H1 (cell line): ENCODE results near the gene WDR90. TPM values are rescaled to one million over a fixed set of nuclear protein-coding genes. Genes with fewer than 3 reads are reported as not detected.

Experiments used
- CTCF ChIA-PET: fragments of 300-600 bp; sonication (Branson Sonifier 250); formaldehyde crosslinking; loops from one replicate; lab custom pipeline; 2021; ENCODE audit not compliant: partially characterized antibody; lab: Charles Lee
- POLR2A ChIA-PET: fragments of 300-600 bp; sonication (Branson Sonifier 250); formaldehyde crosslinking; loops from one replicate; lab custom pipeline; 2021; ENCODE audit warnings: inconsistent platforms; ENCODE audit not compliant: partially characterized antibody; lab: Charles Lee
- DNase-seq, 2 experiments: peaks; one replicate each; pipeline versions ENCODE4 v3.0.0 to v3.0.0-alpha.2; 2010 to 2022; ENCODE audit warnings: low spot score in 2 of 2, low read depth in 1 of 2, mixed read lengths in 1 of 2
- FAIRE-seq: peaks from 2 replicates; lab custom pipeline; 2011; peaks lifted over from hg19 to GRCh38; lab: Jason Lieb, UNC
- H2AFZ ChIP-seq: 2 replicates; pipeline ENCODE4 v1.8.1; 2012; ENCODE audit warnings: low read length, inconsistent platforms
- H2AK5ac ChIP-seq: 2 replicates; pipeline ENCODE4 v1.6.1; 2013; ENCODE audit warnings: low read depth, low read length
- H2BK120ac ChIP-seq: replicated peaks from 2 replicates; pipeline ENCODE3; 2013; ENCODE audit warnings: low read depth, low read length, inconsistent platforms
- H2BK12ac ChIP-seq: 2 replicates; pipeline ENCODE4 v1.6.1; 2013; ENCODE audit warnings: low read depth, low read length
- H2BK15ac ChIP-seq: 2 replicates; pipeline ENCODE4 v1.6.1; 2013; ENCODE audit warnings: low read length
- H2BK20ac ChIP-seq: 2 replicates; pipeline ENCODE4 v1.6.1; 2013; ENCODE audit warnings: low read length
- H2BK5ac ChIP-seq: 2 replicates; pipeline ENCODE4 v1.6.1; 2013; ENCODE audit warnings: low read depth, low read length
- H3K14ac ChIP-seq: 2 replicates; pipeline ENCODE4 v1.6.1; 2013; ENCODE audit warnings: inconsistent platforms; ENCODE audit not compliant: insufficient read length
- H3K18ac ChIP-seq: 2 replicates; pipeline ENCODE4 v1.6.1; 2013; ENCODE audit warnings: low read length; ENCODE audit errors: extremely low read depth
- H3K23ac ChIP-seq: 2 replicates; pipeline ENCODE4 v1.6.1; 2013; ENCODE audit warnings: inconsistent platforms; ENCODE audit not compliant: insufficient read length
- H3K23me2 ChIP-seq: 2 replicates; pipeline ENCODE4 v1.6.1; 2013; ENCODE audit warnings: low read depth, low read length
- H3K27ac ChIP-seq: 2 replicates; pipeline ENCODE4 v1.6.1; 2011; ENCODE audit warnings: low read depth, low read length, inconsistent platforms
- H3K27me3 ChIP-seq, 4 experiments: replicated peaks in 1 of 4; 1 replicate in 1 of 4; 2 replicates in 3 of 4; pipeline versions ENCODE4 v1.6.1 to v1.8.1; 2011 to 2013; ENCODE audit warnings: low read length in 3 of 4, mild to moderate bottlenecking in 3 of 4, inconsistent platforms in 2 of 4, mixed read lengths in 2 of 4, moderate library complexity in 1 of 4; ENCODE audit not compliant: control insufficient read depth in 3 of 4, insufficient read depth in 3 of 4; ENCODE audit errors: extremely low read depth in 1 of 4
- H3K36me3 ChIP-seq, 4 experiments: 2 replicates each; pipeline versions ENCODE4 v1.6.1 to v1.8.1; 2011 to 2013; ENCODE audit warnings: mild to moderate bottlenecking in 4 of 4, low read length in 3 of 4, moderate library complexity in 2 of 4, control low read depth in 1 of 4, inconsistent platforms in 1 of 4; ENCODE audit not compliant: insufficient read depth in 4 of 4, control insufficient read depth in 2 of 4
- H3K4ac ChIP-seq: replicated peaks from 2 replicates; pipeline ENCODE3; 2013; ENCODE audit warnings: low read length, low read depth, mixed read lengths, inconsistent platforms; ENCODE audit not compliant: insufficient read length
- H3K4me1 ChIP-seq, 4 experiments: replicated peaks in 1 of 4; 1 replicate in 1 of 4; 2 replicates in 3 of 4; pipeline versions ENCODE4 v1.6.1 to v1.8.1; 2011 to 2013; ENCODE audit warnings: low read length in 3 of 4, inconsistent platforms in 2 of 4, mixed read lengths in 1 of 4; ENCODE audit not compliant: insufficient read depth in 4 of 4, control insufficient read depth in 3 of 4
- H3K4me2 ChIP-seq, 2 experiments: 2 replicates each; pipeline versions ENCODE4 v1.6.1 to v1.8.1; 2011 to 2013; ENCODE audit warnings: low read depth in 2 of 2, low read length in 2 of 2, control low read depth in 1 of 2, inconsistent platforms in 1 of 2, mild to moderate bottlenecking in 1 of 2; ENCODE audit not compliant: insufficient read depth in 1 of 2
- H3K4me3 ChIP-seq, 4 experiments: fragments of 200-600, 300-600 bp in 1 of 4; sonication (generic), shearing (Covaris generic), sonication (Bioruptor Twin) in 1 of 4; 2 replicates each; pipeline versions ENCODE4 v1.5.1 to v1.8.1; 2011 to 2016; ENCODE audit warnings: low read length in 4 of 4, low read depth in 3 of 4, control low read depth in 2 of 4, inconsistent platforms in 2 of 4, mild to moderate bottlenecking in 2 of 4, mixed read lengths in 1 of 4, moderate library complexity in 1 of 4; ENCODE audit not compliant: insufficient read depth in 2 of 4; ENCODE audit errors: extremely low read depth in 1 of 4
- H3K56ac ChIP-seq: replicated peaks from 2 replicates; pipeline ENCODE3; 2013; ENCODE audit warnings: low read depth, mild to moderate bottlenecking, mixed read lengths, low read length, inconsistent platforms; ENCODE audit not compliant: insufficient read length
- H3K79me1 ChIP-seq: 2 replicates; pipeline ENCODE4 v1.6.1; 2013; ENCODE audit warnings: low read depth, low read length, control low read depth
- H3K79me2 ChIP-seq, 2 experiments: 2 replicates each; pipeline versions ENCODE4 v1.6.1 to v1.8.1; 2012 to 2013; ENCODE audit warnings: low read length in 2 of 2, mild to moderate bottlenecking in 2 of 2, inconsistent platforms in 1 of 2; ENCODE audit not compliant: insufficient read depth in 2 of 2, control insufficient read depth in 1 of 2
- H3K9ac ChIP-seq, 4 experiments: replicated peaks in 1 of 4; 1 replicate in 1 of 4; 2 replicates in 3 of 4; pipeline versions ENCODE4 v1.6.1 to v1.8.1; 2011 to 2013; ENCODE audit warnings: low read depth in 3 of 4, low read length in 3 of 4, control low read depth in 2 of 4, mild to moderate bottlenecking in 2 of 4, moderate library complexity in 2 of 4, inconsistent platforms in 1 of 4; ENCODE audit errors: extremely low read depth in 1 of 4
- H3K9me3 ChIP-seq, 2 experiments: 2 replicates each; pipeline versions ENCODE4 v1.6.1 to v1.8.1; 2012 to 2013; ENCODE audit warnings: mild to moderate bottlenecking in 2 of 2, moderate library complexity in 2 of 2, control low read depth in 1 of 2, inconsistent platforms in 1 of 2, low read depth in 1 of 2, low read length in 1 of 2, mixed read lengths in 1 of 2; ENCODE audit not compliant: insufficient read depth in 2 of 2
- H4K20me1 ChIP-seq, 2 experiments: replicated peaks in 1 of 2; 2 replicates each; pipeline versions ENCODE3 to v1.8.1; 2011 to 2013; ENCODE audit warnings: inconsistent platforms in 2 of 2, low read length in 2 of 2, mild to moderate bottlenecking in 1 of 2; ENCODE audit not compliant: insufficient read depth in 2 of 2, control insufficient read depth in 1 of 2
- H4K5ac ChIP-seq: 2 replicates; pipeline ENCODE4 v1.6.1; 2013; ENCODE audit warnings: low read length, low read depth, mixed read lengths, inconsistent platforms; ENCODE audit not compliant: insufficient read length
- H4K8ac ChIP-seq: 2 replicates; pipeline ENCODE4 v1.8.0; 2013; ENCODE audit warnings: mild to moderate bottlenecking, moderate library complexity, low read length, inconsistent platforms; ENCODE audit not compliant: insufficient read depth; ENCODE audit errors: extremely low read depth
- H4K91ac ChIP-seq: replicated peaks from 2 replicates; pipeline ENCODE3; 2013; ENCODE audit warnings: low read length, mixed read lengths, inconsistent platforms; ENCODE audit not compliant: insufficient read length
- ASH2L ChIP-seq: fragments of 200-600, 300-600 bp; sonication (generic); IDR thresholded peaks from one replicate; pipeline ENCODE4 v1.7.1; 2017; ENCODE audit warnings: low read length
- BCL11A ChIP-seq, 2 experiments: IDR thresholded peaks; one replicate each; pipeline ENCODE4 v1.6.1; 2011; ENCODE audit warnings: low read depth in 2 of 2, low read length in 2 of 2, mild to moderate bottlenecking in 2 of 2
- CBX8 ChIP-seq: fragments of 300-800, 300-1000 bp; sonication (generic); IDR thresholded peaks from 2 replicates; pipeline ENCODE4 v1.7.1; 2016; ENCODE audit warnings: low read depth, low read length, borderline replicate concordance
- EZH2 ChIP-seq: fragments of 200-600 bp; sonication (generic); IDR thresholded peaks from 2 replicates; pipeline ENCODE4 v1.7.1; 2012; ENCODE audit warnings: low read depth, mild to moderate bottlenecking, moderate library complexity, low read length, inconsistent platforms; ENCODE audit not compliant: severe bottlenecking
- FOSL1 ChIP-seq: IDR thresholded peaks from 2 replicates; pipeline ENCODE4 v1.6.1; 2011; ENCODE audit warnings: mild to moderate bottlenecking, low read depth, low read length, moderate library complexity; ENCODE audit not compliant: insufficient read depth
- JUND ChIP-seq: IDR thresholded peaks from 2 replicates; pipeline ENCODE4 v1.6.1; 2011; ENCODE audit warnings: mild to moderate bottlenecking, improper control_type of control experiment, low read length
- POLR2A ChIP-seq, 2 experiments: IDR thresholded peaks; 1 replicate in 1 of 2; 2 replicates in 1 of 2; pipeline ENCODE4 v1.6.1; 2011; ENCODE audit warnings: low read depth in 2 of 2, low read length in 2 of 2, mild to moderate bottlenecking in 2 of 2; ENCODE audit errors: control extremely low read depth in 1 of 2
- RBBP5 ChIP-seq: IDR thresholded peaks from 2 replicates; pipeline ENCODE4 v1.7.1; 2012; ENCODE audit warnings: low read depth, mild to moderate bottlenecking, inconsistent platforms, low read length, moderate library complexity, borderline replicate concordance
- RNF2 ChIP-seq: fragments of 200-900, 300-1000 bp; sonication (generic); IDR thresholded peaks from 2 replicates; pipeline ENCODE4 v1.7.1; 2016; ENCODE audit warnings: borderline replicate concordance, low read depth, mild to moderate bottlenecking, antibody characterized with exemption, low read length; ENCODE audit not compliant: poor library complexity, severe bottlenecking; ENCODE audit errors: missing control alignments
- RXRA ChIP-seq: IDR thresholded peaks from 2 replicates; pipeline ENCODE4 v1.6.1; 2011; ENCODE audit warnings: low read depth, mild to moderate bottlenecking, low read length, moderate library complexity; ENCODE audit not compliant: insufficient read depth
- SIRT6 ChIP-seq: IDR thresholded peaks from one replicate; pipeline ENCODE4 v1.7.1; 2012; ENCODE audit warnings: low read length, inconsistent platforms
- SRF ChIP-seq: IDR thresholded peaks from 2 replicates; pipeline ENCODE4 v1.6.1; 2011; ENCODE audit warnings: mild to moderate bottlenecking, low read depth, low read length, moderate library complexity
- SUZ12 ChIP-seq: fragments of 200-600 bp; sonication (generic); IDR thresholded peaks from 2 replicates; pipeline ENCODE4 v1.6.1; 2012; ENCODE audit warnings: mild to moderate bottlenecking, inconsistent platforms, low read length, moderate library complexity, mixed read lengths
- YY1 ChIP-seq: IDR thresholded peaks from 2 replicates; pipeline ENCODE4 v1.6.1; 2011; ENCODE audit warnings: low read depth, mild to moderate bottlenecking, low read length
- whole genome bisulfite sequencing, 2 experiments: shearing (Covaris generic) in 1 of 2; methylation state at CpG; one replicate each; pipeline versions ENCODE4 v1.1.6 to v1.1.7; 2013 to 2015; ENCODE audit warnings: low lambda C conversion rate in 2 of 2, mixed read lengths in 2 of 2, inconsistent platforms in 1 of 2, low coverage in 1 of 2, missing lambda C conversion rate in 1 of 2; ENCODE audit not compliant: insufficient replicate concordance in 2 of 2, insufficient coverage in 1 of 2, insufficient read length in 1 of 2; ENCODE audit errors: extremely low coverage in 1 of 2, missing lambda C conversion rate in 1 of 2; 5-methylcytosine and 5-hydroxymethylcytosine counted together
- polyA plus RNA-seq, 7 experiments: library from polyadenylated mRNA; depleted of rRNA in 3 of 7; stranded (reverse) in 5 of 7; unstranded in 2 of 7; fragments of >200 nt in 5 of 7; fragments of 200-250 nt in 2 of 7; gene quantifications; 1 replicate in 5 of 7; 2 replicates in 1 of 7; 4 replicates in 1 of 7; pipeline versions ENCODE4 v1.2.1 to v1.2.3, GENCODE V29; 2011 to 2013; ENCODE audit warnings: missing spikeins in 2 of 7, mixed read lengths in 2 of 7
- total RNA-seq: library from RNA; stranded (reverse); fragmentation: NEBNext Ultra II Directional; extraction: Animal tissue kit (Norgen Biotek cat#: 25700); gene quantifications from 2 replicates; pipeline ENCODE4 v1.2.1, GENCODE V29; 2021

WDR90 gene
- total and polyA plus RNA-seq, 2 of the 8 experiments (the other 6 are each of a cell fraction or from before 2014, with no cell fraction given), result 24.0 to 47.2 TPM

DNA sequence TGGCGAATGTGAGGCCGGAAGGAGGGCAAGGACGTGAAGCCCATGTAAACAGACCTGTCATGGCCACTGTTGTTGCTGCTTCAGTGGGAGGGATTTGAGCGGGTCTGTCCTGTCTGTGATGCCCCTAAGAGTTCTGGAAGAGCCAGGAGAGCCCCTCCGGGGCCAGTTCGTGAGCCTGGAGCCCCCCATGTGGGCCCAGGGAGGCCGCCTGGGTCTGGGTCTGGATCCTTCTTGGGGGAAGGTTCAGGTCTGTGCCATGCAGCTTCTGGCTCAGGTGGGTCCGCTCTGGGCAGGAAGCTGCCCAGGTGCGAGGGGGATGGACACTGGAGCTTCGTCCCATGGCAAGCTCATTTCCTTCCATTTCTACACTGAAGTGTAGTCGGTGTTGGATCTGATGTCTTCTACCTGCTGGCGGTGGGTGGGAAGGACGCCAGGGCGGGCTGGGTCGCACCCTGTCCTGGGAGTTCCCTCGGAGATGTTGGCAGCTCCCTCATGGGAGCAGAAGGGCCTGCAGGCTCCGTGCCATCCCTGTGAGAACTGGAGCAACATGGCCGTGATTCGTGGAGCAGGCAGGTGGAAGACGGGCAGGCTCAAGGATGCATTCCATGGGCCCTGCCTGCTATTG, 29.6 kb upstream of the WDR90 start:
- no peak overlapping the region for H3K56ac ChIP-seq
- no peaks in the 10 kb centered on the region; a peak in 1 of 8 replicates for H3K36me3 ChIP-seq
- H2BK20ac ChIP-seq, result no peak overlapping the region
- no peaks in the 10 kb centered on the region for H3K27me3 ChIP-seq
- no peak overlapping the region for H3K23ac ChIP-seq
- H3K79me1 ChIP-seq, result peaks cover 10% of the 10 kb centered on the region
- no peak overlapping the region for H2BK15ac ChIP-seq
- no peak for DNase-seq
- peaks cover 0 to 14% (median 5%) of the 10 kb centered on the region in 4 experiments; a peak in 5 of 7 replicates for H3K4me1 ChIP-seq
- H4K20me1 ChIP-seq, result peaks cover 4 to 5% of the 10 kb centered on the region in 2 experiments
- H2AFZ ChIP-seq, result no peak overlapping the region
- no peak overlapping the region for H3K4me3 ChIP-seq
- no peaks in the 10 kb centered on the region for H3K9me3 ChIP-seq
- no peak overlapping the region for H4K8ac ChIP-seq
- no peak overlapping the region for H3K4ac ChIP-seq
- no peak overlapping the region for H3K18ac ChIP-seq
- no peak overlapping the region for H3K4me2 ChIP-seq
- FAIRE-seq, result no peak
- no peak overlapping the region for H3K14ac ChIP-seq
- ChIA-PET POLR2A (interaction anchor here (0.6 to 1.6 kb wide), 2 partner anchors 12 to 288 kb away, joined by 4 to 5 read pairs; partner anchors contain the start of gene WFIKKN1), CTCF (interaction anchor here (1.1 to 4.1 kb wide), 5 partner anchors 10 to 41 kb away, joined by 3 to 29 read pairs (median 17); no protein-coding TSS in a partner anchor)
- H2AK5ac ChIP-seq, result no peak overlapping the region
- no peak overlapping the region for H3K9ac ChIP-seq
- H3K27ac ChIP-seq, result no peak overlapping the region
- no peak overlapping the region for H4K5ac ChIP-seq
- H2BK120ac ChIP-seq, result no peak overlapping the region
- WGBS, 2 experiments, result 96% methylated on average over 20 of the region's 20 CpGs; no CpG with 5 or more reads in 1 of the 2 experiments
- H4K91ac ChIP-seq, result no peak overlapping the region
- H2BK5ac ChIP-seq, result no peak overlapping the region
- no peaks in the 10 kb centered on the region for H3K79me2 ChIP-seq
- H3K23me2 ChIP-seq, result no peaks in the 10 kb centered on the region
- no peak overlapping the region for H2BK12ac ChIP-seq
- TF ChIP-seq YY1, result no peak
- TF ChIP-seq SIRT6, result no peak
- TF ChIP-seq ASH2L, result no peak
- no peak for TF ChIP-seq SRF
- no peak for TF ChIP-seq SUZ12
- no peak for TF ChIP-seq RXRA
- no peak for TF ChIP-seq EZH2
- TF ChIP-seq RBBP5, result no peak
- TF ChIP-seq POLR2A (IDR thresholded peaks at IDR 0.05; ENCODE audit: control extremely low read depth in 1 of 2, low read depth in 2 of 2, low read length in 2 of 2), result no peak
- TF ChIP-seq FOSL1, result no peak
- TF ChIP-seq JUND, result no peak
- no peak for TF ChIP-seq RNF2
- no peak for TF ChIP-seq BCL11A (IDR thresholded peaks at IDR 0.05; ENCODE audit: low read depth in 2 of 2, low read length in 2 of 2)
- TF ChIP-seq CBX8, result no peak
